Body of pancreas (tissue), 4 donors: Measurements from ENCODE around the gene KRTAP4-8. TPM values are rescaled to one million over a fixed set of nuclear protein-coding genes. Genes with fewer than 3 reads are reported as not detected.

Source experiments
- ATAC-seq: fragments of 150-250 bp; one replicate; pipeline ENCODE4 v1.9.1; 2016
- DNase-seq, 4 donors: peaks; one replicate each; pipeline ENCODE4 v3.0.0-alpha.2; 2019
- H3K27ac ChIP-seq, 4 donors: fragments of 200-600 bp; sonication (generic); 1 replicate in 3 of 4; 2 replicates in 1 of 4; pipeline versions ENCODE4 v1.5.1 to v1.6.1; 2016 to 2019; ENCODE audit warnings: mild to moderate bottlenecking in 1 of 4, mixed read lengths in 1 of 4, moderate library complexity in 1 of 4
- H3K27me3 ChIP-seq, 2 donors: fragments of 200-600 bp; sonication (generic); one replicate each; pipeline ENCODE4 v1.6.0; 2016; ENCODE audit warnings: mild to moderate bottlenecking in 1 of 2
- H3K36me3 ChIP-seq, 2 donors: fragments of 200-600 bp; sonication (generic); replicated peaks in 1 of 2; 2 replicates each; pipeline ENCODE4 v1.5.1; 2016; ENCODE audit warnings: low read depth in 2 of 2; ENCODE audit not compliant: insufficient read depth in 1 of 2
- H3K4me1 ChIP-seq: fragments of 200-600 bp; sonication (generic); one replicate; pipeline ENCODE4 v1.6.0; 2016
- H3K4me3 ChIP-seq, 2 donors: fragments of 200-600 bp; sonication (generic); 1 replicate in 1 of 2; 2 replicates in 1 of 2; pipeline ENCODE4 v1.5.1; 2016 to 2019
- H3K9me3 ChIP-seq, 3 donors: fragments of 200-600 bp; sonication (generic); 1 replicate in 2 of 3; 2 replicates in 1 of 3; pipeline ENCODE4 v1.5.1; 2016
- CTCF ChIP-seq, 7 experiments: fragments of 450-650 bp in 4 of 7; fragments of 200-600 bp in 3 of 7; sonication (generic) in 3 of 7; IDR thresholded peaks; one replicate each; pipeline ENCODE4 v1.5.1; 2016 to 2019; ENCODE audit warnings: antibody characterized with exemption in 7 of 7
- POLR2A ChIP-seq, 3 donors: fragments of 450-650 bp; IDR thresholded peaks; one replicate each; pipeline ENCODE4 v1.6.1; 2016; ENCODE audit warnings: antibody characterized with exemption in 3 of 3, mild to moderate bottlenecking in 2 of 3
- WGBS, 2 donors: methylation state at CpG; one replicate each; pipeline ENCODE4 v1.1.5; 2017; 5-methylcytosine and 5-hydroxymethylcytosine counted together
- intact Hi-C: fragments of 100-400 bp; cut with DNase I; formaldehyde crosslinking; loops from one replicate; pipeline ENCODE4 v1.15.1; 2023
- total RNA-seq, 2 donors: library from RNA; depleted of rRNA; stranded (reverse); fragments of >200 nt; gene quantifications; one replicate each; pipeline ENCODE4 v1.1.0, GENCODE V29; 2016

Gene KRTAP4-8
- total RNA-seq, 2 donors from 2014 or later = not detected

GRCh38 chr17:41054025-41054424, 43.9 kb downstream of the KRTAP4-8 start:
- WGBS, 2 donors = 57 to 65% methylated on average over 4 of the region's 4 CpGs

GRCh38 chr17:41052566-41052965, 45.4 kb downstream of the KRTAP4-8 start:
- no peak overlapping the region for H3K4me3 ChIP-seq
- no peak overlapping the region for H3K27ac ChIP-seq
- H3K36me3 ChIP-seq = no peaks in the 10 kb centered on the region
- intact Hi-C loops = no loop called here
- ATAC-seq (no peak), DNase-seq (no peak)
- H3K9me3 ChIP-seq = peaks cover 0 to 2% (median 0%) of the 10 kb centered on the region in 3 donors
- TF ChIP-seq POLR2A (IDR thresholded peaks at IDR 0.05) (no peak), CTCF (IDR thresholded peaks at IDR 0.05) (no peak)
- H3K27me3 ChIP-seq = no peaks in the 10 kb centered on the region
- H3K4me1 ChIP-seq = no peaks in the 10 kb centered on the region

More at GRCh38 chr17:41054025-41054424, 43.9 kb downstream of the KRTAP4-8 start:
- Histone ChIP-seq H3K27me3 (no peaks in the 10 kb centered on the region), H3K36me3 (no peaks in the 10 kb centered on the region), H3K4me3 (no peak overlapping the region), H3K4me1 (no peaks in the 10 kb centered on the region), H3K27ac (no peak overlapping the region), H3K9me3 (peaks cover 0 to 3% (median 0%) of the 10 kb centered on the region in 3 donors)
- intact Hi-C loops = no loop called here
- no peak for TF ChIP-seq CTCF (IDR thresholded peaks at IDR 0.05)
- TF ChIP-seq POLR2A (IDR thresholded peaks at IDR 0.05) = no peak
- ATAC-seq (no peak), DNase-seq (no peak)

- no peak for TF ChIP-seq CTCF (IDR thresholded peaks at IDR 0.05)
- no peak for TF ChIP-seq POLR2A (IDR thresholded peaks at IDR 0.05)
- ATAC-seq = no peak
- 49 to 52% methylated on average over 2 of the region's 2 CpGs for WGBS, 2 donors
Measured at GRCh38 chr17:41049110-41049509, 48.8 kb downstream of the KRTAP4-8 start.

GRCh38 chr17:41048441-41048840, 49.5 kb downstream of the KRTAP4-8 start:
- H3K4me3 ChIP-seq = no peak overlapping the region
- H3K27me3 ChIP-seq = no peaks in the 10 kb centered on the region
- H3K9me3 ChIP-seq = no peaks in the 10 kb centered on the region
- 59 to 60% methylated on average over 7 of the region's 7 CpGs for WGBS, 2 donors
- intact Hi-C loops = no loop called here
- no peaks in the 10 kb centered on the region for H3K4me1 ChIP-seq
- H3K36me3 ChIP-seq = no peaks in the 10 kb centered on the region
- TF ChIP-seq POLR2A (IDR thresholded peaks at IDR 0.05) (no peak), CTCF (IDR thresholded peaks at IDR 0.05) (no peak)
- DNase-seq (no peak), ATAC-seq (no peak)
- H3K27ac ChIP-seq = no peak overlapping the region

More at GRCh38 chr17:41049110-41049509, 48.8 kb downstream of the KRTAP4-8 start:
- no peak overlapping the region for H3K4me3 ChIP-seq
- DNase-seq = no peak
- no peaks in the 10 kb centered on the region for H3K36me3 ChIP-seq
- no peaks in the 10 kb centered on the region for H3K9me3 ChIP-seq
- intact Hi-C loops = no loop called here
- no peaks in the 10 kb centered on the region for H3K27me3 ChIP-seq
- no peaks in the 10 kb centered on the region for H3K4me1 ChIP-seq
- no peak overlapping the region for H3K27ac ChIP-seq

Other genes with a start within 250 kb of the KRTAP4-8 start
- not detected for gene KRT12, start 230.9 kb downstream of the KRTAP4-8 start, total RNA-seq
- not detected for gene KRT20, start 212.9 kb downstream of the KRTAP4-8 start, total RNA-seq
- gene KRT23, start 160.5 kb downstream of the KRTAP4-8 start, total RNA-seq = 1 to 10 TPM; 2.3 to 9.6 TPM
- gene KRT39, start 131.2 kb downstream of the KRTAP4-8 start, total RNA-seq = not detected
- 1 to 10 TPM in 1 of 2 donors, not detected in 1; 1.6 TPM for gene KRT40, start 113.8 kb downstream of the KRTAP4-8 start, total RNA-seq
- not detected for gene KRTAP3-3, start 104.0 kb downstream of the KRTAP4-8 start, total RNA-seq
- not detected for gene KRTAP3-2, start 98.2 kb downstream of the KRTAP4-8 start, total RNA-seq
- not detected for gene KRTAP3-1, start 89.0 kb downstream of the KRTAP4-8 start, total RNA-seq
- not detected for gene KRTAP1-5, start 70.9 kb downstream of the KRTAP4-8 start, total RNA-seq
- not detected for gene KRTAP1-4, start 67.9 kb downstream of the KRTAP4-8 start, total RNA-seq
- gene KRTAP1-3, start 63.3 kb downstream of the KRTAP4-8 start, total RNA-seq = not detected
- gene KRTAP1-1, start 56.7 kb downstream of the KRTAP4-8 start, total RNA-seq = not detected
- not detected for gene KRTAP2-1, start 50.8 kb downstream of the KRTAP4-8 start, total RNA-seq
- not detected for gene KRTAP2-2, start 42.9 kb downstream of the KRTAP4-8 start, total RNA-seq
- gene KRTAP2-3, start 38.0 kb downstream of the KRTAP4-8 start, total RNA-seq = not detected
- not detected for gene KRTAP2-4, start 32.3 kb downstream of the KRTAP4-8 start, total RNA-seq
- gene KRTAP4-7, start 14.0 kb downstream of the KRTAP4-8 start, total RNA-seq = not detected
- not detected for gene KRTAP4-16, start 4.1 kb upstream of the KRTAP4-8 start, total RNA-seq
- gene KRTAP4-9, start 7.2 kb upstream of the KRTAP4-8 start, total RNA-seq = not detected
- gene KRTAP4-11, start 20.2 kb upstream of the KRTAP4-8 start, total RNA-seq = not detected
- gene KRTAP4-12, start 26.0 kb upstream of the KRTAP4-8 start, total RNA-seq = not detected
- gene KRTAP4-6, start 42.4 kb upstream of the KRTAP4-8 start, total RNA-seq = not detected
- gene KRTAP4-5, start 51.7 kb upstream of the KRTAP4-8 start, total RNA-seq = not detected
- not detected for gene KRTAP4-4, start 62.6 kb upstream of the KRTAP4-8 start, total RNA-seq
- not detected for gene KRTAP4-3, start 70.1 kb upstream of the KRTAP4-8 start, total RNA-seq
- gene KRTAP4-2, start 80.1 kb upstream of the KRTAP4-8 start, total RNA-seq = not detected
- not detected for gene KRTAP4-1, start 86.8 kb upstream of the KRTAP4-8 start, total RNA-seq
- not detected for gene KRTAP9-1, start 91.7 kb upstream of the KRTAP4-8 start, total RNA-seq
- not detected for gene KRTAP9-2, start 128.5 kb upstream of the KRTAP4-8 start, total RNA-seq
- gene KRTAP9-3, start 134.3 kb upstream of the KRTAP4-8 start, total RNA-seq = not detected
- not detected for gene KRTAP9-8, start 139.9 kb upstream of the KRTAP4-8 start, total RNA-seq
- gene KRTAP9-4, start 151.5 kb upstream of the KRTAP4-8 start, total RNA-seq = not detected
- gene KRTAP9-9, start 157.2 kb upstream of the KRTAP4-8 start, total RNA-seq = not detected
- not detected for gene KRTAP9-6, start 167.2 kb upstream of the KRTAP4-8 start, total RNA-seq
- gene KRTAP9-7, start 177.6 kb upstream of the KRTAP4-8 start, total RNA-seq = not detected
- not detected for gene KRTAP29-1, start 204.7 kb upstream of the KRTAP4-8 start, total RNA-seq
- gene KRTAP16-1, start 211.2 kb upstream of the KRTAP4-8 start, total RNA-seq = not detected
- gene KRTAP17-1, start 217.6 kb upstream of the KRTAP4-8 start, total RNA-seq = not detected